HUDEP-2 (cell line): Measurements from ENCODE around the gene DNMT3A.
A peak's percentile ranks its signal among the peaks of the same experiment; 100 is the strongest.
"Not testable (repeated sequence)": the region's sequence is repeated elsewhere in the genome, so short reads cannot be mapped to it uniquely, and the experiment has no call there.

Experiments used
- DNase-seq, 76 experiments: peaks; one replicate each; lab custom pipeline; 2025; ENCODE audit not compliant: unreplicated experiment in 76 of 76; lab: John Stamatoyannopoulos, UW

The DNMT3A gene

DNA sequence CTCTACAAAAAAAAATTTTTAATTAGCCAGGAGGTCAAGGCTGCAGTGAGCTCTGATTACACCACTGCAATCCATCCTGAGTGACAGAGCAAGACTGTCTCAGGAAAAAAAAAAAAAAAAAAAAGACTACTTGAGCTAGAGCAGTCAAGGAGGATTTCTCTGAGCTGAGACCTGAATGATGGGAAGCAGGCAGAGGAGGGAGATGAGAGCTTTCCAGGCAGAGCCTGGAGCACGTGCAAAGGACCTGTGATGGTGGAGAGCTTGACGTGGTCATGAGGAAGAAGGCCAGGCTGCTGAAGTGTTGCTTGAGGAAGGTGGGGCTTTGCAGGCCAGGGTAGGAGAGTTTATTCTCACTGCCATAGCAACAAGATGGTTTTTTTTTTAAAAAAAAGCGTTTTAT is 121.4 kb downstream of the DNMT3A start:
- DNase-seq: no peak

DNA sequence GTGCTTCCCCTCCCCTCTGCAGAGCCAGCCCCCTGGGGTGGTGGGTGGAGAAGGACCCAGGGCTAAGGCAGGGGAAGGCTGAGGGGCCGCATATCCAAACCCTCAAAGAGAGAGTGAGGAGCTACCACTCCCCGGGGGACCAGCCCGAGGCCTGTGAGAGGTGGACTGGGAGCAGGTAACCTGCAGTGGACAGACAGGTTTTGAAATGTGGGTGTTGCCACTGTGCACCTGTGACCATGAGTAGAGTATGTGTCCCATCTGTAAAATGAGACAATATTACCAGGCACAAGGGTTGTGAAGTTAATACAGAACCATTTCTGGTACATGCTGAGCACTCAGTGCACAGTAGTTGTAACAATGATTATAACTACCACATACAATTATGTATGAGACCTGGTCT is 122.1 kb downstream of the DNMT3A start:
- DNase-seq: no peak

DNA sequence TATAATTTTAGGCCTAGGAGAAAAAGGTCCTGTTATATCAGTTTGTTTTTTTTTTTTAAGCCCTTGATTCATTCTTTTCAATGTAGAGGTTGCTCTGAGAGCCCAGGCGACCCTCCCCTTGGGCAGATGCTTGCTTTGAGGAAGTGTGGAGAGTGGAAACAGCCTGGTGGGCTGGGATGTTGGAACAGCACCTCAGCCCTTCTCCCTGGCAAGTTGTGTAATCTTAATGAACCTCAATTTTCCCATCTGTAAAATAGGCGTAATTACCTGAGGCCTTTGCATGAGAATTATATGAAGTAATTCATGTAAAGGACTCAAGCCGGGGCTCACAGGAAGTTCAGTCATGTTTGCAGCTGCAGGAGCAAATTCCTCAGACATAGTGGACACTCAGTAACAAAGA is 123.6 kb downstream of the DNMT3A start:
- DNase-seq: no peak

DNA sequence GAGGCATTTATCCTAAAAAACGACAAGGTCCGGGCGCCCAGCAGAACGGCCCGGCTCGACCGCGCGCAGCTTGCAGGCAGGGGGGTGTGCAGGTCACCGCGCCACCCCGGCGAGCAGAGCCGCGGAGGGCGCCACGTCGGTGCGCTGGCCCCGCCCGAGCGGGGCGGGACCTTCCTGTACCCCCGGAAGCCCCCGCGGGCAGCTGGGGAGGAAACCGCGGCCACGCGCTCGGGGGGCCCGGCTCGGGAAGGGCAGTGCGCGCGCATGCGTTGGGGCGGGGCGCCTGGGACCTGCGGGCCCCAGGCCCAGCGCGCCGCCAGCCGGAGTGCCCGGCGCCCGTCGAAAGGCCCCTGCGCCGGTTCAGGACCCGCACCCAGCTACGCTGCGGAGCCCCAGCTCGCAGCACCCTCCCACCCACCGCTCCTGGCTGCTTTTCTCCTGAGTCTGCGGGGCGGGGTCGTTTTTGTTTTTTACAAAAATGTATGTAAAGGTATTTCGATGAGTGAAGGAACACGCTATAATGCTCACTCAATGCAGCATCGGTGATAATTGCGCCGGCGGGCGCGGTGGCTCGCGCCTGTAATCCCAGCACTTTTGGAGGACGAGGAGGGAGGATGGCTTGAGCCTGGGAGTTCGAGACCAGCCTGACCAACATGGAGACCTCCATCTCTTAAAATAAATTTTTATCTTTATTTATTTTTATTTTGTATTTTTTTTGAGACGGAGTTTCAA is 125.6 kb downstream of the DNMT3A start:
- DNase-seq: peak in 60 of 76 experiments; percentile 15 to 86 (median 59)

DNA sequence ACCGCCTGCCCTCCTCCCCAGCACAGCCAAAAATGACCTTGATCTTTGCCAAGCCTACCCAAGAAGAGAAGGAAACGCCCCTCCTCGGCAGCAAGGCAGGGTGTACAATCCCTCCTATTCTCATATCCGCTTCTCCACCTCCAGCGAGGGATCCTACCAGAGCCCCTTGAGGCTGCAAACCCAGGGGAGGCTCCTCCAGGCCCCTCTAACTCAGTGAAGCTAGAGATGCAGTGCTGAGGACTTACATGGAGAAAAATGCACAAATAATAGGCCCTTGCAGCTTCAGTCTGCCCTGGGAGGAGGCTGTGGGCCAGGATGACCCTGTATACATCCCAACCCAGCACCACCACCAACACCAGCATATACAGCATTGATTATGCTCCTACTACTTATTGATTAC is 126.5 kb downstream of the DNMT3A start:
- peak in 5 of 76 experiments; percentile 23 to 33 (median 29) for DNase-seq

DNA sequence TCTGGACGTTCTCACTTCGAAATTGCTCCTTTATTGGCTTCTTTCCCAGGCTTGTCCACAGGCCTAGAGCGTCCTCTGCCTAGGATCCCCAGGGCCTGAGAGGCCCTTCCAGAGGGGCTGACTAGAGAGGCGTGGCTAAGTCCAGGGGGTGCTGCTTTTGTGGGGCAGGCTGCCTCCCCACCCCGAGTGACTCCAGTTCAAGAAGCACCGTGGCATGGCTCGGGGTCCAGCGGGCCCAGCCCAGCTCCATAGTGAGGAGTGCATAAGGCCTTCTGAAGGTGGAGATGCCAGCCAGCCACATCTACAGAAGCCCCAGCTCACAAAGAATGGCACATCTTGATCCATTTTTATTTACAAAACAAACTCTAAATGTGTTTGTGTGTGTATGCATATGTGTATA is 128.5 kb downstream of the DNMT3A start:
- DNase-seq: no peak

DNA sequence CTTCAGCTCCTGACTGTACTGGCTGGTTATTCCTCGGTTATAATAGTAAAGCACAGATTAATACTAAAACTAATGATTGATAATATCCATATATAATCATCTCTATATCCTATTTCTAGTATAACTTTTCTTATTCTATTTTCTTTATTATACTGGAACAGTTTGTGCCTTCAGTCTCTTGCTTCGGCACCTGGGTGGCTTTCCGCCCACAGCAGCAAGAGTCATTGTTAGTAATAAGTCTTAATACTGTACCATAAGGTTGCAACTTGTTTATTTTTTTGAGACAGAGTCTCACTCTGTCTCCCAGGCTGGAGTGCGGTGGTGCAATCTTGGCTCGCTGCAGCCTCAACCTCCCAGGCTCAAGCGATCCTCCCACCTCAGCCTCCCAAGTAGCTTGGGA is 130.8 kb downstream of the DNMT3A start:
- not testable (repeated sequence) for DNase-seq

DNA sequence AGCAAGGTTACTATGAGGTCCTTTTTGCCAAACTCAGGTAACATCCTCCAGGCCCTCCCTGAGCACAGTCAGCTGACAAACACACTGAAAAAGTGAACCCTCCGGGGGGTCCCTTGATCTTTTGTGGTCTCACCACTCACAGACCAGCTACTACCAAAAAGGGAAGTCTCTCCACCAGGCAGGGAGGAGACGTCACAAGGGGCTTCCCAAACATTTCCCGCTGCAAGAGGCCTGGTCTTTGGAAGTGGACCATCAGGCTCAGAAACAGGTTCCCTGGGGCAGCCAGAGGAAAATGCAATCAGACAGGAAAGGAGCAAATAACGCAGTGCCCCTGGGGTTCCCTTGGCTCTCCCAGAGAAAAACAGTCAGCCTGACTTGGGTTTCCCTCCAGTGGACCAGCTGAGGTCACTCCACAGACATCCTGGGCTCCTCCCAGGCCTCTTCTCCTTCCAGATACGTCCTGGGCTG is 134.6 kb downstream of the DNMT3A start:
- DNase-seq: no peak

DNA sequence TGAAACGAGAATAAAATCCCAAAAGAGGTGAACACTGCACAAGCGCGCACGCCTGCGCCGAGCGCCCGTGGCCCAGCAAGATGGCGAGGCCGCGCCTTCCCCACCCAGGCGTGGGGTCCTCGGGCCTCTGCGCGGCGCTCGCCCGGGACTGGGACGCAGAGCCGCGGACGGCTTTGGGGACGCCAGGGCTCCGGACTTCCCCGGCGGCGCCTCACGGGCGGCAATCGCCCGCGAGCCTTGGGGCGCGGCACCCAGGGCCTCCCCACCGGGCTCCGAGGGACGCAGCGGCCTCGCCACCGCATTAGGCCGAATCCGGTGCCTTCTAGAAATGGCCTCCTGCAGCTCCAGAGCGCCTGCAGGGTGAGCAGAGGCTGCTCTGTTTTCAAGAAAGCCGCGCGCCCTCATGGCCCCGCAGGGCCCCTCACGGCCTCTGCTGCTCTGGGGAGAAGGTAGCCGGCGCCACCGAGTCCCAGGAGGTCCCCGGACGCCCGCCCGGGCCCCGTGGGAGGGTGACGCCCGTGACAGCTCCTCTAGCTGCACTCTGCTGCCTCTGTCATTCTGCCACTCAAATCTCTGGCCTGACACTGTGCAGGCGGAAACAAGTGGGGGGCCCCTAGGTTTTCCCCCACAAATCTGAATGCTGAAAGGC is 137.4 kb downstream of the DNMT3A start:
- peak in 4 of 76 experiments; percentile 6 to 46 (median 25) for DNase-seq

DNA sequence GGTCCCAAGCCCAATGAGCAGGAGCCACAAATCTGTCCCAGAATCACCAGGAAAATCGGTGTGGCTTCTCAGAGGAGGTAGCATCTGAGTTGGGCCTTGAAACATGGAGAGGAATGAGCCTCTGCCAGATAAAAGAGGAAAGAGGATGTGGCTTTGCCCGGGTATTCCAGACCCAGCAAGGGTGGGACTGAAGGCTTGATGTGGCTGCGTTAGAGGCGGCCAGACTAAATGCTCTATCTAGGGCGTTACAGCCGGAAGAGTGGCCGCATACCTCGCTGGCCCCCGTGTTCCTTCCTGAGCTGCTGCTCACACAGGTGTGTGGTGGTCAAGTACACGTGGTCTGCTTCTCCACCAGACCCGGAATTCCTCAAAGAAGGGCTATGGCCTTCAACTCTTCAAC is 139.4 kb downstream of the DNMT3A start:
- DNase-seq: no peak

DNA sequence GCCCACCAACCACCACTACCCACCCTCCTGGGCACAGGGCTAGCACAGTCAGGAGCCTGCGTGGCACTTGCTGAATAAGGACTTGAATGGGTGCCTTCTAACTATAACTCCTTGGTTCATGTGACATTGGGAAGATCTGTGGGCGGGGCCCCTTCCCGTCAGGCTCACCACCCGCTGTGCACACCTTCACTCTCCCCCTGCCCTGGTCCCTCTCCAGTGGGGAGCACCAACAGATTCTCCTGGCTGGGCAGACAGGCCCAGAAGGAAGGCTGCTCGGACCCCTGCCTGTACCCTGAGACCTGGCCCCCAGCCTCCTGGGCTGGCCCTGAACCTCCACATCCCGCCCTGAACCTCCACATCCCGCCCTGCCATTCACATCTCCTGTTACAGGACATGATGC is 139.9 kb downstream of the DNMT3A start:
- no peak for DNase-seq

DNA sequence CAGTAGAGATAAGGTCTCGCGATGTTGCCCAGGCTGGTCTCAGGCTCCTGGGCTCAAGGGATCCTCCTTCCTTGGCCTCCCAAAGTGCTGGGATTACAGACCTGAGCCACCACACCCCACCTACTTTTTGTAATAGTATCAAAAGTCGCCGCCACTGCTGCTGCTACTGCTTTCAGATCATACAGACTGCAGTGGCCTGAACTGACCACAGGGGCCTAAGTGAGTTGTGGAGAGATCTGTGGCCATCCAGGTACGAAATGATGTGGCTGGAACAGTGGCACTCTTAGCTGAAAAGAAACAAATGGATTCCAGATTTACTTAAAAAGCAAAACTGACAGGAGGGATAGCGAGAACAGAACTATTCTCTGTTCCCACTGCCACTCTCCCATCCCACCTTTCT is 140.5 kb downstream of the DNMT3A start:
- DNase-seq: peak in 3 of 76 experiments; percentile 4 to 26 (median 15)

DNA sequence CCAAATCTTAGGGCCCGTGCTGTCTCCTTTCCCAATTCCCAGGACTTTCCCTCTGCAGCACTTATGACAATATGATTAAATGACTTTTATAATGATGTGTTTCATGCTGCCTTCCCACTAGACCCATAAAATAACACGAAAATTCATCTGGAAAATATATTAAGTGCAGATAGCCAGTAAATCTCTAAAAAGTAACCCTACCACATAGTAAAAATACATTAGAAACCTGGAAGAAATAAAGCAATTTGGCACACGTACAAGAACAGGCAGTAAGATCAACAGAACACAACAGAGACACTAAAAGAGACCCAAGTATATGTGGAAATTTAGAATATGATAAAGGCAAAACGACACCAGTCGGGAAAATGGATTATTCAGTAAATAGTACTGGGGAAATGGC is 143.1 kb downstream of the DNMT3A start:
- no peak for DNase-seq

DNA sequence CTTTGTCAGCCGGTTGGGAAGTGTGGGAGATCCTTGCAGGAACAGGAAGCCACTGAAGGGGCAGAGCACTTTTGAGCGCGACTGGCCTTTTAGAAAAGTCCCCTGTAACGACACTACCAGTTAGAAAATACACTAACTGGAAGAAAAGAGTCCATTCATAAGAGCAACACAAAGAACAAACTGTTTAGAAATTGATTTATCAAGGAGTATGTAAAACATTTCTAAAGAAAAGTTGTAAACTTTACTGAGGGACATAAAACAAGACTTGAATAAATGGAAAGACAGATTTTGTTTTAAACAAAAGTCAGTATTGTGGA is 143.6 kb downstream of the DNMT3A start:
- DNase-seq: no peak

DNA sequence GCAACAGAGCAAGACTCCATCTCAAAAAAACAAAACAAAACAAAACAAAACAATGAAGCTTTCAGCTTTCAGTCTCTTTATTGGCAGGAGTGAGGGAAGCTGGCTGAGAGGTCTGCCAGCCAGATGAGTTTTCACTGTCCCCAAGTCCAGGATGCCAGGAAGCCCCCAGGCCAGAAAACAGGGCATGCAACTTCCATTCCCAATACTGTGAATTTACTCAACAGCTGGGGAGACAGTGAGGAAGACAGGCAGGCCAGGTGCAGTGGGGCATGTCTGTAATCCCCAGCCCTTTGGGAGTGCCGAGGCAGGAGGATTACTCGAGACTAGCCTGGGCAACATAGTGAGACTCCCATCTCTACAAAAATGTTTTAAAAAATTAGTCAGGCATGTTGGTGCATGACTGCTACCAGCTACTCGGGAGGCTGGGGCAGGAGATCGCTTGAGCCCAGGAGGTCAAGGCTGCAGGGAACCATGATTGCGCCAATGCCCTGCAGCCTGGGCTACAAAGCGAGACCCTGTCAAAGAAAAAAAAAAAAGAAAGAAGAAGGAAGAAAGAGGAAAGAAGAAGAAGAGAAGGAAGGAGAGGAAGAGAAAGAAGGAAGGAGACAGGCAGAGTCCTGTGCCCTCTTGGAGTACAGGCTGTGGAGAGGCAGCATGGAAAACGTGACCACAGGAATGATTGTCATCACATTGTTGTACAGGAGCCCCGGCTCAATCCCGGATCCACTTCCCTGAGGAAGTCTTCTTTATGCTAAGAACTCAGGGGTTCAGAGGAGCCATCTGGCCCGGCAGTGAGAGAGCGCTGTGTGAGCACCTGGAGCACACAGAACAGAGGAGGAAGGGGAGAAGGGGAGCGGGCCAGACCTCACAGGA is 144.2 kb downstream of the DNMT3A start:
- no peak for DNase-seq

DNA sequence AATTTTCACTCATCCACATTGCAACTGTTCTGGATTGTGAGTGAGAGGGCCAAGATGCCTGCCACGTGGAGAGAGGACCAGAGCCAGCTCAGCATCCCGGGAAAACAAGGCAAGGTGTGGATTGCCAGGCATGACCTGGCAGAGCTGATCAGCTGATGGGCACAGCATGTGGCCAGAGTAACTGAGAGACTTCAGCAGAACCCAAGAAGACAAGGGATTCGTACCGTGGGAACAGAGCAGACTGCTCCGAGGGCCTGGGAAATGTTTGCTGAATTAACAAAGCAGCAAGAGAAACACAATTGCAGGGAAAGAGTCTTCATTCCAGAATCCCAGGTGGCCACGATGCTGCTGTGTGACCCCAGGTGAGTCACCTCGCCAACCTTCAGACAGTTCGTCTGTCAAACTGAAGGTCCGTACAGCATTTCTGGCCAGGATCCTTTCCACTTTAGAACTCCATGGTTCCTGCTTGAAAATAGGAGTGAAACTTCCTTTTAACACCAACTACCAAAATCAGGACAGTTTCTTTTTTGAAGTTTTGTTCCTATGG is 147.1 kb downstream of the DNMT3A start:
- DNase-seq: no peak

DNA sequence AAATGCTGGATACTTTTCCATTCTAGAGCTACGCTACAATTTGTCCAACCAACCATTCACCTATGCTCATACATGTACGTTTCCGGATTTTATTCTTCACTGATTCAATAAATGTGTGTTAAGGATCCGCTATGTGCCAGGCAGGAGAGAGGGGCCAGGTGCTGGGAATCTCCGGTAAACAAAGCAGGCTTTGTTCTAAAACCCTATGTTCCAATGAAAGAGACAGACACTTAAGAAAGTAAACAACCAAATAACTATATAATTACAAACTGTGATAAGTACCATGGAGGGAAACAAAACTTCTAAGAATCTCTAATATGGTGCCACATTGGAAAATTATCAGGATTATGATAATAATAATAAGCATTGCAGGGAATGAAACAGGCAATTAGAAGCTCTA is 151.2 kb downstream of the DNMT3A start:
- no peak for DNase-seq

DNA sequence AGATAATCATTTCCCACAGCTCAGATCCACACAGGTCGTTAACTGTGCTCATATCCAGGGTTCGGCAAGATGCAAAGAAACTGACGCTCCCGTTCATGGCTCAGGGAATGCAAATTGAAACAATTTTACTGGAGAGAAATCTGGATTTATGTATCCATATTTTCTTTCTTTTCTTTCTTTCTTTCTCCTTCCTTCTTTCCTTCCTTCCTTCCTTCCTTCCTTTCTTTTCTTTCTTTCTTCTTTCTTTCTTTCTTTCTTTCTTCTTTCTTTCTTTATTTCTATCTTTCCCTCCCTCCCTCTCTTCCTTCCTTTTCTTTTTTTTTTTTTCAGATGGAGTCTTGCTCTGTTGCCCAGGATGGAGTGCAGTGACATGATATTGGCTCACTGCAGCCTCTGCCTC is 153.3 kb downstream of the DNMT3A start:
- DNase-seq: no peak

DNA sequence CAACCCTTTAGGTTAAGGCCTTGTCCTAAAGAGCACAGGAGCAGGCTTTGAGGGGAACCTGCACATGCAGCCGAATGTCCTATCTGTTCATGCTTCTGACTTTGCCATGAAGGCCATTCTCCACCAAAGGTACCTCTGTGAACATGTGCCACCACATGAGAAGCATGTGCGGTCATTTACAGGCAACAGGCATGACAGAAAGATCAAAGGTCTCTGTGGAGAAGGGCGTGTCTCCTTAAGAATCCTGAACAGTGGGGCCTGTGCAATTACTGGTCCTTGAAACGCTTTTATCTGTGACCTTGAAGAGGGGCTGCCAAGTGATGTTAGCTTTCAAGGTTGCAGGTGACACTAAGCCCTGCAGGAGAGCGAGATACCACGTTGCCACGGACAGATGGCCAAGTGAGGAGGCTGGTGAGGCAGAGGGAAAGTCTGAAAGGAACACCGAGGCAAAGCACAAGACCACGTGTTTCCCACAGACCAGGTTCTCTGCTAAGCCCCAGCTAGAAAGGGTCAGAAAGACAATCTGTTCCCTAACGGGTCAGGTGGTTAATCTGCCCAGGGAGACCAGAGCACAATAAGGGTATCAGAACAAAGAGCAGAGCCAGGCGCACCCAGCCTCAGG is 153.9 kb downstream of the DNMT3A start:
- DNase-seq: no peak

DNA sequence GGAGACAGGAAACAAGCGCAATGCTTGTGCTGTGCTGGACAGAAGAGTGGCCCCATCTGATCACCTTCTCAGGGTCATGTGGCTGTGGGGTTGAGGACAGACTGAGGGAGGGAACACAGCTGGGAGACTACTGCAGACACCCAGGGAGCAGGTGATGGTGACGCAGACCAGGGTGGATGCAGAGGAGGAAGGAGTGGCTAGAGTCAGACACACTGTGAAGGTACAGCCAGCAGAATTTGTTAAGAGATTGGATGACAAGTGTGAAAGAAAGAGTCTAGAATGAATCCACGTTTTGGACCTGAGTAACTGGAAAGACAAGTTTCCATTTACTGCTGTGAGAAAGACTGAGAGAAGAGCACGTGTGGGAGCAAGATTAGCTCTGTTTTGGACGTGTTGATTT is 157.5 kb downstream of the DNMT3A start:
- no peak for DNase-seq

DNA sequence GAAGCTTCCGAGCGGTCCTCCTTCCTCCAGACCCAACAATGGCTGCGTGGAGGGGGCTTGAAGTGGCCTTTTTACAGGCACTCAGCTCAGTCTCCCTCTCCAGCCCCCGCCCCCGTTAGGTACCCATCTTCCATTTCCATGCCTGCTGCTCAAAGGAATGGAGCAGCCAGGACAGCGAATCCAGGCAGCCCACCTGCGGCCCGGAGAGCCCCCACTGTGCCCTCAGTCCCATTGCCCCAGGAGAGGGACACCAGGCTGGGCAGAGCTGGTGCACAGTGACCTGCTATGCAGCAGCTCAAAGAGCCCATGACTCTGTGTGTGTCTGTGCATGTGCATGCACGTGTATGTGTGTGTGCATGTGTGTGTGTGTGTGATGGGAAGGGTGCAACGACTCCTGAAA is 162.7 kb downstream of the DNMT3A start:
- no peak for DNase-seq
